HAP-1 (cell line): Measurements from ENCODE around the gene NUDT4B.
"Not testable (repeated sequence)": the region's sequence is repeated elsewhere in the genome, so short reads cannot be mapped to it uniquely, and the experiment has no call there.

Source experiments
- DNase-seq, 2 experiments: peaks; one replicate each; pipeline ENCODE4 v3.0.0-alpha.2; 2016 to 2020; ENCODE audit warnings: low spot score in 2 of 2
- H3K27me3 ChIP-seq: fragments of 250-450 bp; sonication (Bioruptor Pico); 2 replicates; pipeline ENCODE4 v1.5.1; 2020; ENCODE audit warnings: low read depth, mild to moderate bottlenecking, moderate library complexity
- H3K36me3 ChIP-seq: fragments of 250-450 bp; sonication (Bioruptor Pico); replicated peaks from 2 replicates; pipeline ENCODE4 v1.5.1; 2020; ENCODE audit warnings: mild to moderate bottlenecking
- H3K4me1 ChIP-seq: fragments of 250-450 bp; sonication (Bioruptor Pico); 2 replicates; pipeline ENCODE4 v1.5.1; 2020; ENCODE audit warnings: mild to moderate bottlenecking
- H3K4me3 ChIP-seq: fragments of 250-450 bp; sonication (Bioruptor Pico); 2 replicates; pipeline ENCODE4 v1.5.1; 2020; ENCODE audit warnings: mild to moderate bottlenecking, moderate library complexity
- H3K9me3 ChIP-seq: fragments of 250-450 bp; sonication (Bioruptor Pico); 2 replicates; pipeline ENCODE4 v1.5.1; 2020; ENCODE audit warnings: mild to moderate bottlenecking, moderate library complexity
- in situ Hi-C: fragments of 300-500 bp; cut with MboI; formaldehyde crosslinking; loops from 3 replicates; pipeline ENCODE4 v1.14.3; 2020; ENCODE audit warnings: low sequenced_read_pairs, inconsistent platforms, mixed read lengths

NUDT4B gene

DNA sequence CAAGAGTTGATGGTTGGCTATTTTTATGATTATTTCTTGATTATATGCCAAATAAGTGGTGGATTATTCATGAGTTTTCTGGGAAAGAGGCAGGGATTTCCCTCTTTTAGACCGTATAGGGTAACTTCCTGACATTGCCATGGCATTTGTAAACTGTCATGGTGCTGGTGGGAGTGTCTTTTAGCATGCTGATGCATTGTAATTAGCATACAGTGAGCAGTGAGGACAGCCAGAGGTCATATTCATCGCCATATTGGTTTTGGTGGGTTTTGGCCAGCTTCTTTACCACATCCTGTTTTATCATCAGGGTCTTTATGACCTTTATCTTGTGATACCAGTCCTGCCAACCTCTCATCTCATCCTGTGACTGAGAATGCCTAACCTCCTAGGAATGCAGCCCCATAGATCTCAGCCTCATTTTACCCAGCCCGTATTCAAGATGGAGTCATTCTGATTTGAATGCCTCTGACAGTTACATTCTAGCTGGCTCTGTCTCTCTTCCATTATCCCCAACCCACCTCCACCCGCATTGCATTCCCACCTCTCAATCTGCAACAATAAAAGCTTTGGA, 45.3 kb downstream of the NUDT4B start:
- H3K9me3 ChIP-seq, in situ Hi-C loops, H3K36me3 ChIP-seq, H3K4me1 ChIP-seq, H3K4me3 ChIP-seq, H3K27me3 ChIP-seq, DNase-seq: not testable (repeated sequence)
